Activated CD8-positive, alpha-beta memory T cell treated with anti-CD3 and anti-CD28 coated beads for 1 hour (primary cell): ENCODE results near the gene KLF15.

Experiments used
- DNase-seq, 2 donors: peaks; one replicate each; pipeline ENCODE4 v3.0.0-alpha.2; 2020; ENCODE audit warnings: low read depth in 1 of 2; ENCODE audit errors: extremely low read depth in 1 of 2

The KLF15 gene

GRCh38 chr3:126389794-126390146 is 32.6 kb upstream of the KLF15 start:
- no peak for DNase-seq

- peak in 1 of 2 donors; percentile 12 for DNase-seq
Measured at GRCh38 chr3:126389112-126389793, 32.0 kb upstream of the KLF15 start.

GRCh38 chr3:126381966-126382365 is 24.8 kb upstream of the KLF15 start:
- no peak for DNase-seq

GRCh38 chr3:126380011-126380768 is 23.0 kb upstream of the KLF15 start:
- no peak for DNase-seq

GRCh38 chr3:126378341-126378751 is 21.1 kb upstream of the KLF15 start:
- DNase-seq = no peak

GRCh38 chr3:126377211-126377610 is 20.0 kb upstream of the KLF15 start:
- DNase-seq = no peak

GRCh38 chr3:126376444-126376843 is 19.2 kb upstream of the KLF15 start:
- DNase-seq = no peak

GRCh38 chr3:126375835-126376331 is 18.7 kb upstream of the KLF15 start:
- no peak for DNase-seq

- DNase-seq = no peak
Measured at GRCh38 chr3:126373682-126374601, 16.7 kb upstream of the KLF15 start.

- DNase-seq = no peak
Measured at GRCh38 chr3:126373146-126373613, 16.0 kb upstream of the KLF15 start.

GRCh38 chr3:126372413-126373145 is 15.4 kb upstream of the KLF15 start:
- DNase-seq = no peak

GRCh38 chr3:126371096-126371705 is 14.0 kb upstream of the KLF15 start:
- no peak for DNase-seq

- no peak for DNase-seq
Measured at GRCh38 chr3:126370606-126371005, 13.4 kb upstream of the KLF15 start.

- DNase-seq = no peak
Measured at GRCh38 chr3:126370055-126370454, 12.8 kb upstream of the KLF15 start.

- no peak for DNase-seq
Measured at GRCh38 chr3:126369490-126369889, 12.3 kb upstream of the KLF15 start.

- DNase-seq = no peak
Measured at GRCh38 chr3:126367316-126367805, 10.2 kb upstream of the KLF15 start.

- no peak for DNase-seq
Measured at GRCh38 chr3:126365351-126366277, 8.4 kb upstream of the KLF15 start.

- no peak for DNase-seq
Measured at GRCh38 chr3:126364731-126365301, 7.6 kb upstream of the KLF15 start.
